Epithelial cell of esophagus (primary cell): ENCODE results near the gene CSMD2.

ENCODE experiments used
- DNase-seq: peaks from one replicate; pipeline ENCODE4 v3.0.0; 2010; ENCODE audit warnings: low read depth
- H3K4me3 ChIP-seq: 2 replicates; pipeline ENCODE4 v1.5.1; 2011; ENCODE audit warnings: mild to moderate bottlenecking, low read length, control low read depth
- CTCF ChIP-seq: IDR thresholded peaks from 2 replicates; pipeline ENCODE4 v1.5.1; 2011; ENCODE audit warnings: low read depth, mild to moderate bottlenecking, low read length, control low read depth, inconsistent platforms; ENCODE audit not compliant: insufficient read depth; ENCODE audit errors: missing control alignments

The CSMD2 gene

GRCh38 chr1:34007760-34008159 lies 157.3 kb downstream of the CSMD2 start:
- no peak for TF ChIP-seq CTCF
- H3K4me3 ChIP-seq = no peak overlapping the region
- DNase-seq = no peak

GRCh38 chr1:34005309-34005708 lies 159.7 kb downstream of the CSMD2 start:
- no peak for TF ChIP-seq CTCF
- no peak overlapping the region for H3K4me3 ChIP-seq
- no peak for DNase-seq

GRCh38 chr1:34002810-34003209 lies 162.2 kb downstream of the CSMD2 start:
- H3K4me3 ChIP-seq = no peak overlapping the region
- no peak for DNase-seq
- no peak for TF ChIP-seq CTCF

- TF ChIP-seq CTCF = no peak
- H3K4me3 ChIP-seq = no peak overlapping the region
- no peak for DNase-seq
These were observed 167.6 kb downstream of the CSMD2 start for GRCh38 chr1:33997127-33998036.

GRCh38 chr1:33996281-33996680 lies 168.7 kb downstream of the CSMD2 start:
- TF ChIP-seq CTCF = no peak
- H3K4me3 ChIP-seq = no peak overlapping the region
- no peak for DNase-seq

- no peak for DNase-seq
- TF ChIP-seq CTCF = no peak
- H3K4me3 ChIP-seq = no peak overlapping the region
These were observed 171.7 kb downstream of the CSMD2 start for GRCh38 chr1:33993301-33993700.

GRCh38 chr1:33990281-33990680 lies 174.7 kb downstream of the CSMD2 start:
- no peak overlapping the region for H3K4me3 ChIP-seq
- TF ChIP-seq CTCF = no peak
- DNase-seq = no peak
